Activated T-helper 2 cell treated with anti-CD3 and anti-CD28 coated beads, Interferon-gamma antibody, Interleukin-2, Interleukin-4, amounts not matched to agents 10 μg/mL and 5 μg/mL and 100 μg/mL, durations not matched to agents 14 hours and 24 hours and 36 hours (primary cell): ENCODE data around the gene DMXL2. TPM values are rescaled to one million over a fixed set of nuclear protein-coding genes. Genes with fewer than 3 reads are reported as not detected.
"Not testable (repeated sequence)": the region's sequence is repeated elsewhere in the genome, so short reads cannot be mapped to it uniquely, and the experiment has no call there.

Source experiments
- DNase-seq: peaks from one replicate; pipeline ENCODE4 v3.0.0; 2021; ENCODE audit warnings: low spot score
- H3K27ac Mint-ChIP-seq: one replicate; pipeline ENCODE4 v1.8.0; 2021; ENCODE audit warnings: mixed read lengths
- H3K27me3 Mint-ChIP-seq: one replicate; pipeline ENCODE4 v1.8.0; 2021; ENCODE audit warnings: low read depth, mixed read lengths
- H3K36me3 Mint-ChIP-seq: one replicate; pipeline ENCODE4 v1.8.0; 2021; ENCODE audit warnings: low read depth, mixed read lengths
- H3K4me1 Mint-ChIP-seq: one replicate; pipeline ENCODE4 v1.8.0; 2021; ENCODE audit warnings: low read depth, mixed read lengths
- H3K4me3 Mint-ChIP-seq: one replicate; pipeline ENCODE4 v1.8.0; 2021; ENCODE audit warnings: low read depth, mild to moderate bottlenecking, moderate library complexity, mixed read lengths
- H3K9me3 Mint-ChIP-seq: one replicate; pipeline ENCODE4 v1.8.0; 2021; ENCODE audit warnings: mixed read lengths
- intact Hi-C: fragments of 100-400 bp; cut with micrococcal nuclease; formaldehyde crosslinking; loops from one replicate; pipeline ENCODE4 v1.15.1; 2023
- total RNA-seq: library from RNA; stranded (reverse); gene quantifications from 2 replicates; pipeline ENCODE4 v1.2.3, GENCODE V29; 2022

DMXL2 gene
- total RNA-seq, result 2.6 and 3.2 TPM in 2 replicates

DNA sequence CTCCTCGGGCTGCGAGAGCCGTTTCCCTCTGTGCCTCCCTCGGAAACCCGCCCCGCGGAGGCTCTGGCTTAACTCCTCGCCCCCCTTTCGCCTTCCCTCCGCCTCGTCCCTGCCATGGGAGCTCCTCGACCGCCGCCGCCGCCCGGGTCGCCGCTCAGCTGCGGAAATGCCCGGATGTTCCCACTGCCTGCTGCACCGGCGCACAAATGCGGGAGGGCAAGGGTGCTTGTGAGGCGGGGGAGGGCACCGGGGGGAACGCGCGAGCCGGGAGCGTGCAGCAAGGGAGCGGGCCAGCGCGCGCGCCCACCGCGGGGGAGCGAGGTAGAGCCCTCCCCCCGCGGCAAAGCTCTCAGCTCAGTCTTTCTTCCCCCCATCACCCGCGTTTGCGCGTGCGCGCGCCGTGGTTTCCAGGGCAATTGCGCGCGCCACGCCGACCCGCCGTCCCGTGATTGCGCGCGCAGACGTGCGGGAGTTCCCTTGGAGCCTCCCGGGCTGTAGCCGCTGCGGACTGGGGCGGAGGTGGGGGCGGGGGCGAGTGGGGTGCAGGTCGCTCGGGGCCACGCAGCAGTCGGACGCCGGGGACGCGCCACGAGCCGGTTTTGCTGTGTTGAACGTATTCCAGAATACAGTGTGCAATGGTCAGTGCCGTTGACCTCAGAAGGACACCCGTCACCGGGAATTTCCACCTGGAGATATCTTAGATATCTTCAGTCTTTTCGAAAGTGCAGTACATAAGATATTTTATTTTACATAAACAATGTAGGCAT, at the start of gene DMXL2:
DMXL2 (minus strand) TSS at position 168 of the 767 bp plus-strand sequence. CDS start 226 bp downstream, outside the sequence.
- no peaks in the 10 kb centered on the region for H3K9me3 Mint-ChIP-seq
- H3K4me1 Mint-ChIP-seq, result peaks cover 11% of the 10 kb centered on the region
- H3K36me3 Mint-ChIP-seq, result no peaks in the 10 kb centered on the region
- DNase-seq, result peak; percentile 63
- no peak within 1 kb of the TSS for H3K27ac Mint-ChIP-seq
- intact Hi-C loops, result no loop called here
- peak within 1 kb of the TSS; percentile 82 for H3K4me3 Mint-ChIP-seq
- H3K27me3 Mint-ChIP-seq, result peaks cover 60% of the 10 kb centered on the region

DNA sequence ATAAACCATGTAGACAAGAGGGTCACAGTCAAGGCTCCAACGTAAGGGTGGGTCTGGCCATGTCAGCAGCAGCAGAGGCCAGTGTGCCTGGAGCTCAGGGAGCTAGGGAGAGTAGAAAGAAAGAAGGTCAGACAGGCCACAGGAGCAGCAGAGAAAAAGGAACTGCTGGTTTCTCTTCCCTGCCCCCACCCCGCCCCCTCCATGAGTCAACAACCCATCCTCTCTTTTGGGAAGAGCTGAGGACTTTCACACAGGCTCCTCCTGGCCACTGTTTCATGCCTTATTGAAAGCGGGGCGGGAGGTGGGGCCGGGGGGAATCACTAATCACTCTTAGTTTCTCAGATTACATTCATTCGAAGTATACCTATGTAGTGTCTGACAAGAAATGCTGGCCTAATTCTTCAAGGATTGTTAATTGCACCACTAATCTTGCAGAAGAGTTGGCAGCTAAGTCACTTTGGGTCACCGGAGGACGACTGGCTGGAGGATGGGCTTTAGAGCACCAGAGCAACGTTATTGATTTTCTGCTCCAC, 49.6 kb upstream of the DMXL2 start:
- DNase-seq, result no peak
- peaks cover 21% of the 10 kb centered on the region for H3K27me3 Mint-ChIP-seq
- H3K9me3 Mint-ChIP-seq, result no peaks in the 10 kb centered on the region
- H3K36me3 Mint-ChIP-seq, result no peaks in the 10 kb centered on the region
- no peak overlapping the region for H3K27ac Mint-ChIP-seq
- no peak overlapping the region for H3K4me3 Mint-ChIP-seq
- no peaks in the 10 kb centered on the region for H3K4me1 Mint-ChIP-seq
- intact Hi-C loops, result no loop called here

DNA sequence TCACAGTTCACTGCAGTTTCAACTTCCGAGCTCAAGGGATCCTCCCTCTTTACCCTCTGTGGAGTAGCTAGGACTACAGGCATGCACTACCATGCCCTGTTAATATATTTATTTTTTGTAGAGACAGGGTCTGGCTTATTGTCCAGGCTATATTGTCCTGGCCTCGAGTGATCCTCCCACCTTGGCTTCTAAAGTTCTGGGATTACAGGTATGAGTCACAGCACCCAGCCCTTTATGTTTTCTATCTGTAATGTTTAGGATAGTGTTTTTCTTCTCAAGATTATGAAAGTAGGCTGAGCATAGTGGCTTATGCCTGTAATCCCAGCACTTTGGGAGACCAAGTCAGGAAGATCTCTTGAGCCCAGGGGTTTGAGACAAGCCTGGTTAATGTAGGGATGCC, 46.8 kb upstream of the DMXL2 start:
- intact Hi-C loops, result no loop called here
- no peak overlapping the region for H3K4me3 Mint-ChIP-seq
- no peak for DNase-seq
- no peaks in the 10 kb centered on the region for H3K36me3 Mint-ChIP-seq
- no peak overlapping the region for H3K27ac Mint-ChIP-seq
- H3K4me1 Mint-ChIP-seq, result no peaks in the 10 kb centered on the region
- H3K27me3 Mint-ChIP-seq, result peaks cover 22% of the 10 kb centered on the region
- H3K9me3 Mint-ChIP-seq, result no peaks in the 10 kb centered on the region

- H3K4me1 Mint-ChIP-seq, result no peaks in the 10 kb centered on the region
These were observed 45.9 kb upstream of the DMXL2 start for GRCh38 chr15:51668446-51668845.

GRCh38 chr15:51667478-51667877, 44.9 kb upstream of the DMXL2 start:
- H3K9me3 Mint-ChIP-seq, result no peaks in the 10 kb centered on the region
- H3K4me1 Mint-ChIP-seq, result no peaks in the 10 kb centered on the region
- intact Hi-C loops, result no loop called here
- H3K27ac Mint-ChIP-seq, result no peak overlapping the region
- no peak for DNase-seq
- H3K4me3 Mint-ChIP-seq, result no peak overlapping the region
- H3K27me3 Mint-ChIP-seq, result peaks cover 25% of the 10 kb centered on the region
- H3K36me3 Mint-ChIP-seq, result no peaks in the 10 kb centered on the region

More at GRCh38 chr15:51668446-51668845, 45.9 kb upstream of the DMXL2 start:
- H3K9me3 Mint-ChIP-seq, result no peaks in the 10 kb centered on the region
- no peaks in the 10 kb centered on the region for H3K36me3 Mint-ChIP-seq
- H3K4me3 Mint-ChIP-seq, result no peak overlapping the region
- no peak overlapping the region for H3K27ac Mint-ChIP-seq
- DNase-seq, result no peak
- intact Hi-C loops, result no loop called here
- H3K27me3 Mint-ChIP-seq, result peaks cover 22% of the 10 kb centered on the region

DNA sequence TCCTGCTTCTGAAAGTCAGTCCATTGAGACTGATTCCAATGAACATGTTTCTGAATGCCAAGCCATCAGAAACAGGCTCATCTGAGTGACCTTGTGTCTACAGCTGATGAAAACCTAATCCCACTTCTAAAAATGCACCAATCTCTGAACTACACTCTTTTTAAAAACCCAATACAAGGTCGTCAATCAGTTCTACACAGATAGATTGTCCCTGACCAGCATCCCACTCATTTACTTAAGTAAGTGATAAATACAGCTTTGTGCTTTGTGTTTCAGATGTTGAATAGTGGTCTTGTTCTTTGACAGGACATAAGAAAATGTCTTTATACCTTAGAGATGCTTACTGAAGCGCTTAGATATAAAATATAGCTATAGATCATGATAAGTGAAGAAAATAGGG, 38.5 kb upstream of the DMXL2 start:
- no peaks in the 10 kb centered on the region for H3K36me3 Mint-ChIP-seq
- H3K4me1 Mint-ChIP-seq, result no peaks in the 10 kb centered on the region
- intact Hi-C loops, result no loop called here
- H3K4me3 Mint-ChIP-seq, result no peak overlapping the region
- no peaks in the 10 kb centered on the region for H3K9me3 Mint-ChIP-seq
- H3K27ac Mint-ChIP-seq, result no peak overlapping the region
- H3K27me3 Mint-ChIP-seq, result peaks cover 10% of the 10 kb centered on the region
- DNase-seq, result no peak

GRCh38 chr15:51658664-51659063, 36.1 kb upstream of the DMXL2 start:
- no peaks in the 10 kb centered on the region for H3K4me1 Mint-ChIP-seq
- H3K4me3 Mint-ChIP-seq, result no peak overlapping the region
- DNase-seq, result no peak
- H3K27me3 Mint-ChIP-seq, result peaks cover 9% of the 10 kb centered on the region
- intact Hi-C loops, result no loop called here
- H3K9me3 Mint-ChIP-seq, result no peaks in the 10 kb centered on the region
- no peak overlapping the region for H3K27ac Mint-ChIP-seq
- H3K36me3 Mint-ChIP-seq, result no peaks in the 10 kb centered on the region

DNA sequence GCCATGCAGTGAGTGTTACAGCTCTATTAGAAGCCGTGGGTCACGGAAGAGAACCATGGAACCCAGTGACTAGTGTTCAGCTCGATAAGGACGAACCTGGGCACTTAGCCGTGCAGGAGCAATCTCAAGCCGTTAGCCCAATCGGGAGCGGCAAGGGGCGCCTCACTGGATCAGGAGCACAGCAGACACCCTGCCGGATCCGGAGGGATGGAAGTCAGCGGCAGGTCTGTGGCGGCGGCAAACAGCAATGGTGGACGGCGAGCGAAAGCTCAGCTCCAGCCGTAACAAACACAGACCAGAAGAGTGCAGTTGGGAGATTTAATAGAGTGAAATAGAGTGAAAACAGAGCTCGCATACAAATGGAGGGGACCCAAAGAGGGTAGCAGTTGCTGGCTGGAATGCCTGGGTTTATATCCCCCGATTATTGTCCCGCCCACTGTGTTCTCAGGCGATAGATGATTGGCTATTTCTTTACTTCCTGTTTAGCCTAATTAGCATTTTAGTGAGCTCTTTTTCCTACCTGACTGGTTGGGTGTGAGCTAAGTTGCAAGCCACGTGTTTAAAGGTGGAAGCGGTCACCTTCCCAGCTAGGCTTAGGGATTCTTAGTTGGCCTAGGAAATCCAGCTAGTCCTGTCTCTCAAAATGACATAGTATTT, 33.0 kb upstream of the DMXL2 start:
- H3K27me3 Mint-ChIP-seq, H3K4me1 Mint-ChIP-seq, H3K9me3 Mint-ChIP-seq, DNase-seq, H3K36me3 Mint-ChIP-seq, intact Hi-C loops, H3K4me3 Mint-ChIP-seq, H3K27ac Mint-ChIP-seq: not testable (repeated sequence)

DNA sequence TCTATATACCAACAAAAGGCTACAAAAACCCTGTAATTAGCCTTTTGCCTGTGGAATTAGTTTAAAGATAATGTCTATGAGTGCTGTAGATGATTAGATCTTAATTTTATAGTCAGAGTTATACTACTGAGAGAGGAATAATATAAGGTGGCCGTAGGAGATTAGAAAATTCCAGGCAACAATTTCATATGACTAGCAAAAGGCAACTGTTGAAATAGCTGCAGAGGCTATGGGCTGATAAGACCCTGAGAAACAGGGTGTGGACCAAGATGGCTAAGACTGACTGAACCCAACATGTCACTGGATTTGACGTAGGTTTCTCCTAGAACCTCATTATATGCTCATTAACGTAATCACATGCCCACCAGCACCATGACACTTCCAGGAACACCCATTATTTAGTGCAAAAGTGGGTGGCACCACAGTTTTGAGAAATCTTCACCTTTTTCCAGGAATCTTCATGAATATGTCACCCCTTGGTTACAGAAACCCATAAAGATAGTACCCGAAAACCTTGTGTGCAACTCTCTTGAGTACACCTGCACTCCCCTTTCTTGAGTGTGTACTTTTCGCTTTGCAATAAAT, 29.6 kb upstream of the DMXL2 start:
- H3K4me1 Mint-ChIP-seq, result no peaks in the 10 kb centered on the region
- H3K9me3 Mint-ChIP-seq, result no peaks in the 10 kb centered on the region
- H3K36me3 Mint-ChIP-seq, result no peaks in the 10 kb centered on the region
- H3K4me3 Mint-ChIP-seq, result no peak overlapping the region
- no peak for DNase-seq
- no peak overlapping the region for H3K27ac Mint-ChIP-seq
- intact Hi-C loops, result no loop called here
- peaks cover 8% of the 10 kb centered on the region for H3K27me3 Mint-ChIP-seq

DNA sequence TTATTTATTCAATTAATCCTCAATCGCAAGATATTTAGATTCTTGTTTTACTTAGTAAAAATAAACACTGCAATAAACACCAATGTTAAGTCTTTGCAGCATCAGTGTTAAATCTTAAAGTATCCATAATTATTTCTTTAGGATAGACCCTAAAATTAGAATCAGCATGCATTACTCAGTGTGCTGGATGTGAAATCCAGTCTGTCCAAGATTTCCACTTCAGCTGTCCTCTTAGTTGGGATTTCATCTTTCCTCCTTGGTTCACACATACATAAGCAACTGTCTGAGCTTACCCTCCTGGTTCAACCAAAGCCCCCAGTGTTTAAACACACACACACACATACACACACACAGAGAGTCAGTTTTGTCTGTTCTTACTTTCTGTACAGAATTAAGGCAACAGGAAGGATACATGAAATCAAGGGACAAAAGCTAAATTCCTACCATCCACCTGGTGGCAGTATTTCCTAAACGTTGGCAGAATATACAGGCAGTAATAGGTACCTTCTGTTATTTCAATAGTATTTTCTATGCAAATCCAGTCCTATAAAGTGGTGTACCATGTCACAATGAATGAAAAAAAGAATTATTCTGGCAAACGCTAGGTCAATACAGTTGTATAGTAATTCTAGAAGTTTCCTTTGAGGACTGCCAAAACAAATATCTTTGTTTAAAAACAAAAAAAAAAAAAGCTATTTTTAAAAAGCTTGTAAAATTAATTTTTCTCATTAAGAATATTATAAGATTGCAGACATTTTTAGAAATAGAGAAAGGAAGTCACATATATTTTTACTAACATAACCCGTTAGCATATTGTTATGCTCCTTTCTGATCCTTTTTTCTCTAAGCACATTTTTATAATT, 27.3 kb upstream of the DMXL2 start:
- H3K9me3 Mint-ChIP-seq, result no peaks in the 10 kb centered on the region
- H3K4me3 Mint-ChIP-seq, result no peak overlapping the region
- no peak overlapping the region for H3K27ac Mint-ChIP-seq
- intact Hi-C loops, result loop anchor here (1.0 kb wide), 1 partner anchor 126 kb away; no protein-coding TSS in a partner anchor
- DNase-seq, result peak; percentile 13
- no peaks in the 10 kb centered on the region for H3K4me1 Mint-ChIP-seq
- no peaks in the 10 kb centered on the region for H3K36me3 Mint-ChIP-seq
- peaks cover 9% of the 10 kb centered on the region for H3K27me3 Mint-ChIP-seq

- intact Hi-C loops, H3K36me3 Mint-ChIP-seq, H3K4me3 Mint-ChIP-seq, DNase-seq, H3K27ac Mint-ChIP-seq, H3K4me1 Mint-ChIP-seq, H3K9me3 Mint-ChIP-seq: not testable (repeated sequence)
- H3K27me3 Mint-ChIP-seq, result peaks cover 13% of the 10 kb centered on the region
These were observed 26.1 kb upstream of the DMXL2 start for GRCh38 chr15:51648643-51649042.

DNA sequence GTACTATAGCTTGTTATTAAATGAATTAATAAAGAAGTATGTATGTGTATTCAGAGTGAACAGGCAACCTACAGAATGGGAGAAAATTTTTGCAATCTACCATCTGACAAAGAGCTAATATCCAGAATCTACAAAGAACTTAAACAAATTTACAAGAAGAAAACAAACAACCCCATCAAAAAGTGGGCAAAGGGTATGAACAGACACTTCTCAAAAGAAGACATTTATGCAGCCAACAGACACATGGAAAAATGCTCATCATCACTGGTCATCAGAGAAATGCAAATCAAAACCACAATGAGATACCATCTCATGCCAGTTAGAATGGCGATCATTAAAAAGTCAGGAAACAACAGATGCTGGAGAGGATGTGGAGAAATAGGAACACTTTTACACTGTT, 25.5 kb upstream of the DMXL2 start:
- H3K27ac Mint-ChIP-seq, H3K9me3 Mint-ChIP-seq, H3K4me3 Mint-ChIP-seq, H3K36me3 Mint-ChIP-seq, intact Hi-C loops, DNase-seq, H3K4me1 Mint-ChIP-seq: not testable (repeated sequence)
- peaks cover 13% of the 10 kb centered on the region for H3K27me3 Mint-ChIP-seq
